Natural killer cell treated with Interleukin-12 subunit alpha and Interleukin-12 subunit beta and Interleukin-15 and Interleukin-18, amount 100 ng/mL, for 72 hours (primary cell): ENCODE results near the gene RNF130. TPM values are rescaled to one million over a fixed set of nuclear protein-coding genes. Genes with fewer than 3 reads are reported as not detected.
"Not testable (repeated sequence)": the region's sequence is repeated elsewhere in the genome, so short reads cannot be mapped to it uniquely, and the experiment has no call there.

Source experiments
- ATAC-seq, 2 donors: fragments of 150-1000 bp; cut with Tn5 transposase in 1 of 2; sonication (Bioruptor Pico), chemical (Tn5 transposase) in 1 of 2; 2 replicates each; pipeline ENCODE4 v1.10.0; 2021
- DNase-seq: peaks from one replicate; pipeline ENCODE4 v3.0.0; 2022; ENCODE audit warnings: low spot score
- H3K27ac Mint-ChIP-seq, 2 donors: 1 replicate in 1 of 2; 2 replicates in 1 of 2; pipeline ENCODE4 v1.8.0; 2022; ENCODE audit warnings: mixed read lengths in 2 of 2, mild to moderate bottlenecking in 1 of 2, moderate library complexity in 1 of 2
- H3K27me3 Mint-ChIP-seq, 2 donors: 1 replicate in 1 of 2; 2 replicates in 1 of 2; pipeline ENCODE4 v1.8.0; 2022; ENCODE audit warnings: mixed read lengths in 2 of 2
- H3K36me3 Mint-ChIP-seq: one replicate; pipeline ENCODE4 v1.8.0; 2022; ENCODE audit warnings: mixed read lengths
- H3K4me1 Mint-ChIP-seq, 2 donors: 1 replicate in 1 of 2; 2 replicates in 1 of 2; pipeline ENCODE4 v1.8.0; 2022; ENCODE audit warnings: low read depth in 2 of 2, mixed read lengths in 2 of 2, mild to moderate bottlenecking in 1 of 2
- H3K4me3 Mint-ChIP-seq: one replicate; pipeline ENCODE4 v1.8.0; 2022; ENCODE audit warnings: mixed read lengths
- H3K9me3 Mint-ChIP-seq: 2 replicates; pipeline ENCODE4 v1.8.0; 2022; ENCODE audit warnings: mixed read lengths
- total RNA-seq, 2 donors: library from RNA; stranded (reverse); gene quantifications; one replicate each; pipeline ENCODE4 v1.2.3, GENCODE V29; 2022

RNF130 gene
- total RNA-seq, 2 donors from 2014 or later: 12.4 to 17.0 TPM

DNA sequence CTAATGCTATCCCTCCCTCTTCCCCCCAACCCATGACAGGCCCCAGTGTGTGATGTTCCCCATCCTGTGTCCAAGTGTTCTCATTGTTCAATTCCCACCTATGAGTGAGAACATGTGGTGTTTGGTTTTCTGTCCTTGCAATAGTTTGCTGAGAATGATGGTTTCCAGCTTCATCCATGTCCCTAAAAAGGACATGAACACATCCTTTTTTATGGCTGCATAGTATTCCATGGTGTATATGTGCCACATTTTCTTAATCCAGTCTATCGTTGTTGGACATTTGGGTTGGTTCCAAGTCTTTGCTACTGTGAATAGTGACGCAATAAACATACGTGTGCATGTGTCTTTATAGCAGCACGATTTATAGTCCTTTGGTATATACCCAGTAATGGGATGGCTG lies 78.7 kb downstream of the RNF130 start:
- H3K9me3 Mint-ChIP-seq, H3K27ac Mint-ChIP-seq, H3K4me1 Mint-ChIP-seq, H3K4me3 Mint-ChIP-seq, H3K36me3 Mint-ChIP-seq, H3K27me3 Mint-ChIP-seq, DNase-seq, ATAC-seq: not testable (repeated sequence)

DNA sequence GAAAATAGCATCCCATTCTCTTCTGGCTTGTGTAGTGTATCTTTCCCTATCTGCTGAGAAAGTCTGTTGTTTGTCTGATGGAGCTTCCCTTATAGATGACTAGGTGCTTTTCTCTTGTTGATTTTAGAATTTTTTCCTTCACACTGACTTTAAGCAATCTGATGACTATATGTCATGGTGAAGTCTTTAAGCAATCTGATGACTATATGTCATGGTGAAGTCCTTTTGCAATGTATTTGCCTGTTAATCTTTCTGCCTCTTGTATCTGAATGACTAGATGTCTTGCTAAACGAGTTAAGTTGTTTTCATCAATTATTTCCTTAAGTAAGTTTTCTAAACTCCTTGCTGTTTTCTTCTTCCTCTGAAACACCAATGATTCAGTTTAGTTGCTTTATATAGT lies 80.5 kb downstream of the RNF130 start:
- no peak for ATAC-seq
- Mint-ChIP-seq H3K27ac (no peak overlapping the region), H3K4me1 (no peaks in the 10 kb centered on the region), H3K36me3 (no peaks in the 10 kb centered on the region), H3K27me3 (peaks cover 0 to 3% of the 10 kb centered on the region in 2 donors), H3K9me3 (no peaks in the 10 kb centered on the region), H3K4me3 (no peak overlapping the region)
- DNase-seq: no peak

DNA sequence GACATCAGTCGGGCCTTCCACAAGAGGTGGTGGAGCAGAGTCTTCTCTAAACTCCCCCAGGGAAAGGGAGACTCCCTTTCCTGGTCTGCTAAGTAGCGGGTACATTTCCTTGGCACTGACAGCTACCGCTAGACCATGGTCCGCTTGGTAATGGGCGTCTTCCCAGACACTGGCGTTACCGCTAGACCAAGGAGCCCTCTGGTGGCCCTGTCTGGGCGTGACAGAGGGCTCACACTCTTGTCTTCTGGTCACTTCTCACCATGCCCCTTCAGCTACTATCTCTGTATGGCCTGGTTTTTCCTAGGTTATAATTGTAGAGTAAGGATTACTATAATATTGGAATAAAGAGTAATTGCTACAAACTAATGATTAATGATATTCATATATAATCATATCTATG lies 81.0 kb downstream of the RNF130 start:
- not testable (repeated sequence) for H3K9me3 Mint-ChIP-seq, ATAC-seq, H3K4me3 Mint-ChIP-seq, H3K36me3 Mint-ChIP-seq, H3K4me1 Mint-ChIP-seq, DNase-seq, H3K27me3 Mint-ChIP-seq
- H3K27ac Mint-ChIP-seq: peak overlapping the region in 1 of 2 donors; percentile 74

GRCh38 chr5:179986328-179986727 lies 85.2 kb downstream of the RNF130 start:
- Mint-ChIP-seq H3K27me3 (peaks cover 0 to 3% of the 10 kb centered on the region in 2 donors), H3K9me3 (no peaks in the 10 kb centered on the region), H3K36me3 (no peaks in the 10 kb centered on the region), H3K4me1 (no peaks in the 10 kb centered on the region), H3K4me3 (no peak overlapping the region), H3K27ac (no peak overlapping the region)
- DNase-seq (no peak), ATAC-seq (no peak)

DNA sequence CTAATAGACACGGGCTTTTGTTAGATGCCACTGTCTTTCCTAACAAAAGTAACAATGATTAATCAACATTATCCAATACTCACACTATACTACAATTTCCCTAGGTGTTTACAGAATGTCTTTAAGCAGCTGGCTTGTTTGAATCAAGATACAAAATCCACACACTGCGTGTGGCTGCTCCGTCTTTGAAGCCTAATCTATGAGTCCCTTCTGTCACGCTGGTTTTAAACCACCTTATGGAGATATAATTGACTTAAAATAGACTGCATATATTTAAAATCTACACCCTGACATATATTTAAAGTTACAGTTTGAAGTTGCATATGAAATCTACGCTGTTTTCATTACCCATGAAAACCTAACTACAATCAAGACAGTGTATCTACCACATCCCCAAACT lies 89.9 kb downstream of the RNF130 start:
- Mint-ChIP-seq H3K4me3 (no peak overlapping the region), H3K27me3 (no peaks in the 10 kb centered on the region), H3K4me1 (no peaks in the 10 kb centered on the region), H3K36me3 (no peaks in the 10 kb centered on the region), H3K9me3 (no peaks in the 10 kb centered on the region), H3K27ac (no peak overlapping the region)
- DNase-seq (no peak), ATAC-seq (no peak)

DNA sequence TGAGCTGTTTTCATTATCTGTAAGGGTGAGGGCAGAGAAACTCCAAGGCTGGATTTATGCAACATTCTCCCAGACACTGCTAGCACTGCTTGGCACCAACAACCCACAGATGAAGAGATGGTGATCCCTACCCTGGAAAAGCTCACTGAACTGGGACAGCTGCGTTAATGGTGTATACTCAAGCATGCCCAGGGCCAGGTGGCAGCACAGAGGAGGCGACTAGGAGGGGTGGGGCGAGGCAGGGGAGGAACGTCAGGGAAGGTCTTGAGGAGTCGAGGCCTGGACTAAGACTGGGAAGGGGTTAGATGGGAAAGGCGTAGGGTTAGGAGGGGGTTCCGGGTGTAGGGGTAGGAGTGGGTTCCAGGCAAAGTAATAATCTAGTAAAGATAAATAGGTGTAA lies 90.8 kb downstream of the RNF130 start:
- no peaks in the 10 kb centered on the region for H3K4me1 Mint-ChIP-seq
- no peak for DNase-seq
- no peaks in the 10 kb centered on the region for H3K36me3 Mint-ChIP-seq
- no peak for ATAC-seq
- H3K9me3 Mint-ChIP-seq: no peaks in the 10 kb centered on the region
- no peak overlapping the region for H3K4me3 Mint-ChIP-seq
- no peak overlapping the region for H3K27ac Mint-ChIP-seq
- H3K27me3 Mint-ChIP-seq: no peaks in the 10 kb centered on the region

- Mint-ChIP-seq H3K36me3 (no peaks in the 10 kb centered on the region), H3K27me3 (no peaks in the 10 kb centered on the region), H3K4me3 (no peak overlapping the region), H3K4me1 (no peaks in the 10 kb centered on the region), H3K9me3 (no peaks in the 10 kb centered on the region), H3K27ac (no peak overlapping the region)
- DNase-seq: no peak
- ATAC-seq: no peak
These were observed 92.8 kb downstream of the RNF130 start for GRCh38 chr5:179978792-179979191.

- Mint-ChIP-seq H3K27ac (no peak overlapping the region), H3K4me3 (no peak overlapping the region), H3K4me1 (peaks cover 11 to 13% of the 10 kb centered on the region in 2 donors), H3K9me3 (no peaks in the 10 kb centered on the region), H3K27me3 (no peaks in the 10 kb centered on the region), H3K36me3 (no peaks in the 10 kb centered on the region)
- no peak for ATAC-seq
- no peak for DNase-seq
These were observed 95.8 kb downstream of the RNF130 start for GRCh38 chr5:179975713-179976134.

DNA sequence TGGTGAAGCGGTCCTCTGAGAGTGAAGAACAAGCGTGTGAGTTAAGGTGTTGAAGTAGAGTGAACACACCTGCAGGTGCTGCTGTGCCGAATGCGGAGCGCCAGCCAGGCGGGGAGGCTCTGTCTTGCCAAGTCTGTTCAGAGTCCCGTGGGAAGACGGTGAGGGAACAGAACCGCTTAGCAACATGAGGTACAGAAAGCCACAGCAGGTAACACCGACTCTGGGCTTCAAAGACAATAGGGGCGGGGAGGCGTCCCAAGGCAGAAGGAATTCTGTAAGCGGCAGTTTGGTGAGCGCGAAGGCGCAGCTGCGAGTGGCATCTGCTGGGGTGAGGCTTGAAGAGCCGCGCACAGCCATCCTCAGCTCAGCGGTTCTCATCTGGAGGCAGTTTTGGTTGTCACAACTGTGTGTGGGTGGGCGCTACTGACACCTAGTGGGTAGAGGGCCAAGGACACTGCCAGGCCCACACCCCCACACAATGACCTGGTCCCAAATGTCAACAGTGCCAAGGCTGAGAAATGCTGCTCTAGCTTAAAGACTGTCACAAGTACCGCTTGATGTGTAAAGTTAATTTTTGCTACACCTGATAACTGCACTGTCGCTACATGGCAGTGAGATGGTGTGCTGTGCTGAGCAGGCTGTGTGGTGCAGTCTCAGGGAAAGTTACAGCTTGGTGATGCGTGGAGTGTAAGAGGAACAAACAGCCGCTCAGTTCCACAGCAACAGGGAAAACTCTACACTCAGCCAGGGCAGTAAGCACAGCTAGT lies 96.4 kb downstream of the RNF130 start:
- H3K27me3 Mint-ChIP-seq: no peaks in the 10 kb centered on the region
- no peak overlapping the region for H3K4me3 Mint-ChIP-seq
- no peak for DNase-seq
- H3K27ac Mint-ChIP-seq: no peak overlapping the region
- H3K36me3 Mint-ChIP-seq: no peaks in the 10 kb centered on the region
- peak; percentile 70 to 74 for ATAC-seq
- peaks cover 12 to 13% of the 10 kb centered on the region in 2 donors for H3K4me1 Mint-ChIP-seq
- no peaks in the 10 kb centered on the region for H3K9me3 Mint-ChIP-seq

GRCh38 chr5:179974246-179974945 lies 97.2 kb downstream of the RNF130 start:
- DNase-seq: no peak
- H3K4me1 Mint-ChIP-seq: peaks cover 12 to 13% of the 10 kb centered on the region in 2 donors
- no peak overlapping the region for H3K27ac Mint-ChIP-seq

GRCh38 chr5:179973391-179973790 lies 98.2 kb downstream of the RNF130 start:
- DNase-seq (no peak), ATAC-seq (no peak)
- H3K27ac Mint-ChIP-seq: no peak overlapping the region
- H3K9me3 Mint-ChIP-seq: no peaks in the 10 kb centered on the region
- H3K4me1 Mint-ChIP-seq: peaks cover 12 to 13% of the 10 kb centered on the region in 2 donors
- H3K4me3 Mint-ChIP-seq: no peak overlapping the region
- no peaks in the 10 kb centered on the region for H3K27me3 Mint-ChIP-seq
- H3K36me3 Mint-ChIP-seq: no peaks in the 10 kb centered on the region

More at GRCh38 chr5:179974246-179974945, 97.2 kb downstream of the RNF130 start:
- Mint-ChIP-seq H3K36me3 (no peaks in the 10 kb centered on the region), H3K27me3 (no peaks in the 10 kb centered on the region), H3K9me3 (no peaks in the 10 kb centered on the region), H3K4me3 (no peak overlapping the region)
- ATAC-seq: no peak

DNA sequence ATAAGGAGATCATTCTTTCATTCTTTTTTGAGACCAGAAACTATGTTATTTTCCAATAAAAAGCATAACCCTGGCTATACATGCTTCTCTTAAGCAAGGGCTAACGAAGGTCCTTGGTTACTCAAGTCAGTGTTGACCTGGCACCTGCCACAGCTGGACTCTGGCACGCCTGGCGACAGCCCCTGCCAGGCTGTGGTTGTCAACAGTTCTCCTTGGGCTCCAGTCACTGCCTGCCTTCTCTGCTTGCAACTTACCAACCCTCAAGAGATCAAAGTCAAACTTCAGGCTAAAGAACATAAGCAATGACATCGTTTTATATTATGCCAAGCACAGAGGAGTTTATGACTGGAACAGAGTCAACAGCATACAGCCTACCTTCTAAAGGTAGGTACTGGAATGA lies 102.4 kb downstream of the RNF130 start:
- no peaks in the 10 kb centered on the region for H3K27me3 Mint-ChIP-seq
- no peaks in the 10 kb centered on the region for H3K9me3 Mint-ChIP-seq
- no peak overlapping the region for H3K27ac Mint-ChIP-seq
- DNase-seq (no peak), ATAC-seq (no peak)
- H3K4me3 Mint-ChIP-seq: no peak overlapping the region
- peaks cover 12 to 13% of the 10 kb centered on the region in 2 donors for H3K4me1 Mint-ChIP-seq
- H3K36me3 Mint-ChIP-seq: no peaks in the 10 kb centered on the region

DNA sequence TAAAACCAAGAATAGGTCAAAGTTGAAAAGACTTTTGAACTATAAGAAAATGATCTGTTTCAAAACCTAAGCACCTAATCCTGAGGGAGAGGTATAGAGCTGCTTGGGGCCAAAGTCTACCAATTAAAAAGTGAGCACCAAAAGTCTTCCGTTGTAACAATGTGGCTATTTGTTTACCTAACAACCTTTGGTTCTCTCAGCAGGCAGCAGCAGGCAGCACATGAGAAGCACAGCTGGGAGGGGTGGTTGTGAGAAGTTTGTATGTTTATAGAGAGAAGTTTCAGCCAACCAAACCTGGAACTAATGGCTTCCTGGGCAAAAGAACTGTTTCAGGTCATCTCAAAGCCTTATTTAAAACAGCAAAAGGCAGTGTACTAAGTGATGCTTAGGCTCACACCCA lies 104.1 kb downstream of the RNF130 start:
- Mint-ChIP-seq H3K9me3 (no peaks in the 10 kb centered on the region), H3K4me1 (peaks cover 12 to 13% of the 10 kb centered on the region in 2 donors), H3K4me3 (no peak overlapping the region), H3K36me3 (peaks cover 7% of the 10 kb centered on the region), H3K27ac (no peak overlapping the region), H3K27me3 (no peaks in the 10 kb centered on the region)
- no peak for DNase-seq
- ATAC-seq: no peak

GRCh38 chr5:179964015-179964414 lies 107.5 kb downstream of the RNF130 start:
- H3K4me1 Mint-ChIP-seq: no peaks in the 10 kb centered on the region
- no peaks in the 10 kb centered on the region for H3K9me3 Mint-ChIP-seq

More at GRCh38 chr5:179964015-179964414, 107.5 kb downstream of the RNF130 start:
- ATAC-seq (no peak), DNase-seq (no peak)
- H3K27ac Mint-ChIP-seq: no peak overlapping the region
- no peaks in the 10 kb centered on the region for H3K27me3 Mint-ChIP-seq
- H3K36me3 Mint-ChIP-seq: peaks cover 7% of the 10 kb centered on the region
- no peak overlapping the region for H3K4me3 Mint-ChIP-seq
